K562 (cell line): ENCODE data around the gene MAD2L1BP. TPM values are rescaled to one million over a fixed set of nuclear protein-coding genes. Genes with fewer than 3 reads are reported as not detected.

Experiments
- E2F8 ChIP-seq: fragments of 450-650 bp; IDR thresholded peaks from 2 replicates; pipeline ENCODE4 v1.7.1; 2018; ENCODE audit warnings: mild to moderate bottlenecking, low read depth; ENCODE audit not compliant: partially characterized antibody
- HBP1 ChIP-seq: fragments of 450-650 bp; formaldehyde crosslinking; IDR thresholded peaks from 2 replicates; pipeline ENCODE4 v1.4.0; 2022; ENCODE audit warnings: missing genetic modification characterization
- MECOM ChIP-seq: fragments of 250-450 bp; sonication (Bioruptor Pico); IDR thresholded peaks from 2 replicates; pipeline ENCODE4 v1.8.0; 2022; ENCODE audit warnings: inconsistent platforms
- SRSF7 ChIP-seq: fragments of 200-400 bp; formaldehyde crosslinking; optimal IDR thresholded peaks from 2 replicates; pipeline ENCODE3; 2017; ENCODE audit warnings: mild to moderate bottlenecking, low read depth, low read length
- STAG1 ChIP-seq: sonication (generic); formaldehyde crosslinking; IDR thresholded peaks from 2 replicates; pipeline ENCODE4 v1.5.0; 2020; ENCODE audit warnings: missing genetic modification reagents, borderline replicate concordance
- ZNF146 ChIP-seq: IDR thresholded peaks from one replicate; pipeline ENCODE4 v1.6.1; 2018; ENCODE audit warnings: missing compliant biosample characterization; ENCODE audit not compliant: unreplicated experiment
- ZNF398 ChIP-seq: fragments of 250-450 bp; sonication (Bioruptor Pico); IDR thresholded peaks from 2 replicates; pipeline ENCODE4 v1.8.0; 2021; ENCODE audit warnings: moderate library complexity, mild to moderate bottlenecking, inconsistent platforms
- ZNF717 ChIP-seq: fragments of 250-450 bp; sonication (Bioruptor Pico); IDR thresholded peaks from 2 replicates; pipeline ENCODE4 v1.5.0; 2021
- ZZZ3 ChIP-seq: fragments of 450-650 bp; IDR thresholded peaks from 2 replicates; pipeline ENCODE4 v1.6.1; 2016; ENCODE audit warnings: antibody characterized with exemption, mild to moderate bottlenecking, moderate library complexity
- polyA plus RNA-seq, 8 experiments: library from polyadenylated mRNA; depleted of rRNA in 4 of 8; stranded (reverse) in 5 of 8; unstranded in 3 of 8; fragments of >200 nt; fragmentation: Nextera tagmentation in 2 of 8; fragmentation: Illumina TruSeq in 1 of 8; extraction: Ambion mirVana in 2 of 8; extraction: Trizol in 1 of 8; gene quantifications; 2 replicates each; pipeline versions ENCODE4 v1.2.1 to v1.2.3, GENCODE V29; 2011 to 2014; ENCODE audit warnings: inconsistent platforms in 1 of 8, missing spikeins in 1 of 8
- total RNA-seq, 7 experiments: library from RNA; depleted of rRNA in 6 of 7; stranded (reverse); fragments of >200 nt in 6 of 7; fragmentation: Illumina TruSeq in 2 of 7; extraction: Trizol in 2 of 7; gene quantifications; 2 replicates each; pipeline versions ENCODE4 v1.2.1 to v1.2.3, GENCODE V29; 2011 to 2021; ENCODE audit warnings: low replicate concordance in 1 of 7
- TF ChIP-seq, protein P1 (sequence below): IDR thresholded peaks from 2 replicates; pipeline ENCODE4 v1.6.1; 2012; ENCODE audit warnings: low read depth, low read length, improper control_type of control experiment, borderline replicate concordance
- TF ChIP-seq, protein P2 (sequence below): IDR thresholded peaks from 3 replicates; pipeline ENCODE4 v1.6.1; 2011; ENCODE audit warnings: borderline replicate concordance, mild to moderate bottlenecking, moderate library complexity; ENCODE audit not compliant: insufficient read length; ENCODE audit errors: extremely low read depth
- TF ChIP-seq, protein P3 (sequence below): IDR thresholded peaks from 2 replicates; pipeline ENCODE4 v1.6.1; 2011; ENCODE audit warnings: borderline replicate concordance, low read depth, mild to moderate bottlenecking, moderate library complexity, low read length; ENCODE audit not compliant: insufficient read depth, poor library complexity, severe bottlenecking

MAD2L1BP gene
- total and polyA plus RNA-seq, 9 of the 15 experiments (the other 6 are each of a cell fraction or from before 2014, with no cell fraction given) = 69.7 to 321 (median 111) TPM

DNA sequence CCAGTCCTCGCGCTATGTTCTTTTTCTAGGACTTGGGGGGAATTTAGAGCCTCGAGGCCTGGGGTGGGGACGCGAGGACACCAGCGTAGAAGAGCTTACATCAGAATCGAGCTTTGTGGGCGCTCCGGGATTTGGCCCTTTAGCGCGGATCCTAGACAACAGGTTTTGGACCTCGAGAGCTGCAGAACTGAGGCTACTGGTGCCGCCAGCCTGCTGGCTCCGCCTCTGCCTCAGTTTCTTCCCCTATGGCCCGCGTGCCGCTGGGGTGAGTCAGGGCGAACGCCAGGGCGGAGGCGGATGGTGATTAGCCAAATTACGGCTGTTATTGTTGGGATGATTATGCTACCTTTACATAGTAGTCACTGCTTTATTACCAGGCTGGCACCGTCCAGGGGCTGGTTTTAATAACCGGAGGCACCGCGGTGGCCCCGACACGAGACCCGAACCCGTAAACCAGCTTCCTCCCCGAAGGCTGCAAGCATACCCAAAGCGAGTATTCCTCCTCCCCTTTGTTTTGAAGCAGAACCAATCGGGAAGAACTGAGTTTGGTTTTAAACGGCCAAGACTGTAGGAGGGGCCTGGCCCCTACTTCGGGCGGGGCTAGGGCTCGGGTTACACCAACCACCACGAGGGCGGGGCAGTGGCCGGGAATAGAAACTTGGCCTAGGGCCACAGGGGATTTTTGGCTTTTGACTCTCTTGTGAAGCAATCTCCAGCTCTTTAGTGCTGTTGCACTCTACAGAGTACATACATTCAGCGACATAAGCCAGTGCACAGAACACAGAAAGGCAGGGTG is 5.9 kb upstream of the MAD2L1BP start (continued):
- TF ChIP-seq, protein P1, sequence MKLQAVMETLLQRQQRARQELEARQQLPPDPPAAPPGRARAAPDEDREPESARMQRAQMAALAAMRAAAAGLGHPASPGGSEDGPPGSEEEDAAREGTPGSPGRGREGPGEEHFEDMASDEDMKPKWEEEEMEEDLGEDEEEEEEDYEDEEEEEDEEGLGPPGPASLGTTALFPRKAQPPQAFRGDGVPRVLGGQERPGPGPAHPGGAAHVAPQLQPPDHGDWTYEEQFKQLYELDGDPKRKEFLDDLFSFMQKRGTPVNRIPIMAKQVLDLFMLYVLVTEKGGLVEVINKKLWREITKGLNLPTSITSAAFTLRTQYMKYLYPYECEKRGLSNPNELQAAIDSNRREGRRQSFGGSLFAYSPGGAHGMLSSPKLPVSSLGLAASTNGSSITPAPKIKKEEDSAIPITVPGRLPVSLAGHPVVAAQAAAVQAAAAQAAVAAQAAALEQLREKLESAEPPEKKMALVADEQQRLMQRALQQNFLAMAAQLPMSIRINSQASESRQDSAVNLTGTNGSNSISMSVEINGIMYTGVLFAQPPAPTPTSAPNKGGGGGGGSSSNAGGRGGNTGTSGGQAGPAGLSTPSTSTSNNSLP = no peak
- no peak for TF ChIP-seq E2F8
- peak; percentile 65; the same call in 1 of the 2 replicates for TF ChIP-seq ZNF717
- TF ChIP-seq, protein P2, sequence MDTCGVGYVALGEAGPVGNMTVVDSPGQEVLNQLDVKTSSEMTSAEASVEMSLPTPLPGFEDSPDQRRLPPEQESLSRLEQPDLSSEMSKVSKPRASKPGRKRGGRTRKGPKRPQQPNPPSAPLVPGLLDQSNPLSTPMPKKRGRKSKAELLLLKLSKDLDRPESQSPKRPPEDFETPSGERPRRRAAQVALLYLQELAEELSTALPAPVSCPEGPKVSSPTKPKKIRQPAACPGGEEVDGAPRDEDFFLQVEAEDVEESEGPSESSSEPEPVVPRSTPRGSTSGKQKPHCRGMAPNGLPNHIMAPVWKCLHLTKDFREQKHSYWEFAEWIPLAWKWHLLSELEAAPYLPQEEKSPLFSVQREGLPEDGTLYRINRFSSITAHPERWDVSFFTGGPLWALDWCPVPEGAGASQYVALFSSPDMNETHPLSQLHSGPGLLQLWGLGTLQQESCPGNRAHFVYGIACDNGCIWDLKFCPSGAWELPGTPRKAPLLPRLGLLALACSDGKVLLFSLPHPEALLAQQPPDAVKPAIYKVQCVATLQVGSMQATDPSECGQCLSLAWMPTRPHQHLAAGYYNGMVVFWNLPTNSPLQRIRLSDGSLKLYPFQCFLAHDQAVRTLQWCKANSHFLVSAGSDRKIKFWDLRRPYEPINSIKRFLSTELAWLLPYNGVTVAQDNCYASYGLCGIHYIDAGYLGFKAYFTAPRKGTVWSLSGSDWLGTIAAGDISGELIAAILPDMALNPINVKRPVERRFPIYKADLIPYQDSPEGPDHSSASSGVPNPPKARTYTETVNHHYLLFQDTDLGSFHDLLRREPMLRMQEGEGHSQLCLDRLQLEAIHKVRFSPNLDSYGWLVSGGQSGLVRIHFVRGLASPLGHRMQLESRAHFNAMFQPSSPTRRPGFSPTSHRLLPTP = peak; percentile 50
- no peak for TF ChIP-seq ZZZ3
- no peak for TF ChIP-seq ZNF146 (CRISPR knock-in tag)
- peak; percentile 73; the same call in 1 of the 2 replicates for TF ChIP-seq MECOM (CRISPR knock-in tag)
- peak; percentile 11 for TF ChIP-seq HBP1 (CRISPR knock-in tag)
- TF ChIP-seq SRSF7 = no peak
- no peak for TF ChIP-seq ZNF398
- no peak for TF ChIP-seq STAG1
- TF ChIP-seq, protein P3, sequence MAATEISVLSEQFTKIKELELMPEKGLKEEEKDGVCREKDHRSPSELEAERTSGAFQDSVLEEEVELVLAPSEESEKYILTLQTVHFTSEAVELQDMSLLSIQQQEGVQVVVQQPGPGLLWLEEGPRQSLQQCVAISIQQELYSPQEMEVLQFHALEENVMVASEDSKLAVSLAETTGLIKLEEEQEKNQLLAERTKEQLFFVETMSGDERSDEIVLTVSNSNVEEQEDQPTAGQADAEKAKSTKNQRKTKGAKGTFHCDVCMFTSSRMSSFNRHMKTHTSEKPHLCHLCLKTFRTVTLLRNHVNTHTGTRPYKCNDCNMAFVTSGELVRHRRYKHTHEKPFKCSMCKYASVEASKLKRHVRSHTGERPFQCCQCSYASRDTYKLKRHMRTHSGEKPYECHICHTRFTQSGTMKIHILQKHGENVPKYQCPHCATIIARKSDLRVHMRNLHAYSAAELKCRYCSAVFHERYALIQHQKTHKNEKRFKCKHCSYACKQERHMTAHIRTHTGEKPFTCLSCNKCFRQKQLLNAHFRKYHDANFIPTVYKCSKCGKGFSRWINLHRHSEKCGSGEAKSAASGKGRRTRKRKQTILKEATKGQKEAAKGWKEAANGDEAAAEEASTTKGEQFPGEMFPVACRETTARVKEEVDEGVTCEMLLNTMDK = no peak
